HUES64 (cell line): ENCODE measurements around the gene NDUFAF4.

Source experiments
- H3K27ac ChIP-seq: 2 replicates; pipeline ENCODE4 v1.7.0; 2013; ENCODE audit warnings: low read depth, low read length, inconsistent platforms
- H3K27me3 ChIP-seq: 2 replicates; pipeline ENCODE4 v1.6.1; 2013; ENCODE audit warnings: mild to moderate bottlenecking, low read length; ENCODE audit not compliant: insufficient read depth
- H3K36me3 ChIP-seq: 2 replicates; pipeline ENCODE4 v1.6.1; 2013; ENCODE audit warnings: mild to moderate bottlenecking, low read length; ENCODE audit not compliant: insufficient read depth
- H3K4me1 ChIP-seq: 2 replicates; pipeline ENCODE4 v1.6.1; 2013; ENCODE audit warnings: mild to moderate bottlenecking, low read length, moderate library complexity; ENCODE audit not compliant: insufficient read depth
- H3K4me3 ChIP-seq: 2 replicates; pipeline ENCODE4 v1.5.1; 2013; ENCODE audit warnings: mild to moderate bottlenecking, low read length, moderate library complexity
- H3K9ac ChIP-seq: 2 replicates; pipeline ENCODE4 v1.6.1; 2013; ENCODE audit warnings: mild to moderate bottlenecking, low read depth, low read length
- H3K9me3 ChIP-seq: 2 replicates; pipeline ENCODE4 v1.6.1; 2013; ENCODE audit warnings: low read depth, low read length; ENCODE audit not compliant: insufficient read depth
- WGBS: fragments of 150-250, 120-280 bp; methylation state at CpG from one replicate; pipeline ENCODE4 v1.1.7; 2013; ENCODE audit warnings: missing lambda C conversion rate; 5-methylcytosine and 5-hydroxymethylcytosine counted together

Gene NDUFAF4

DNA sequence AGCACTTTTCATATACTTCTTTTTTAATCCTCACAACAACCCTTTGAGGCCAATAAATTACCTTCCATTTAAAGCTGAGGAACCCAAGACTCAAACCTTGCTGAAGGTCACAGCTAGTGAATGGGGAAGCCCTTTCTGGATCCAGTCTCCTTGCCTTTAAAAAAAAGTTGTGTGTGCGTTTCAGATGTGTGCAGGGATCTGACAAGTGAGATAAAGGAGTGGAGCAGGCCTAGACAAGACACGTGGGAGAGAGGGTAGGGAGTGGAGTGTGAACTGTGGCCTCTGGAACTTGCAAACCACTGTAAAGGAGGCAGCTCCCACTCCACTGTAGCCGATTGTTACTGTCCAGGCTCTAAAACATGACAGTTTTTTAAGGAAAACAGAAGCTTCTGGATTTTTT is 28.7 kb upstream of the NDUFAF4 start:
- WGBS, result 90% methylated on average over 3 of the region's 3 CpGs
- Histone ChIP-seq H3K9ac (no peak overlapping the region), H3K9me3 (no peaks in the 10 kb centered on the region), H3K27me3 (peaks cover 17% of the 10 kb centered on the region; the same call in 1 of the 2 replicates), H3K4me1 (0 out of 2 replicates have a peak, but pooled peaks cover 8% of the 10 kb centered on the region), H3K36me3 (no peaks in the 10 kb centered on the region), H3K27ac (no peak overlapping the region), H3K4me3 (no peak overlapping the region)

DNA sequence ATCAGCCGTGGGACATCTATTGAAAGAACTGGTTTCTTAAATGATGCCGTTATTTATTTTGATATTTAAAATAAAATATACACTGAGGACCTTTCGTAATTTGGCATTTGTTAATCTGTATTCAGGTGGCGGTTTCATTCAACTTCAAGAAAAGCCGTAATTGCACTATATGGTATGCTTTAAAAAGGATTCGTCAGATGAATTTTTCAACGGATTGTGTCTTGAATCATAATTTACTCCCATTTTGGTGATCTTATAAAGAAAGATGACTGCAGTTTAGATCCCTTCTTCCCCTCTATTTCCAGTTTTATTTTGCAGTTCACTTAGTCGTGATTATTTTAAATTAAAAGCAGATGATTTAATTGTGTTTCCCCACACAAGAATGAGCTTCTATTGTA is 27.6 kb upstream of the NDUFAF4 start:
- Histone ChIP-seq H3K4me1 (no peaks in the 10 kb centered on the region), H3K4me3 (peak overlapping the region; percentile 76), H3K27me3 (peaks cover 20% of the 10 kb centered on the region; the same call in 1 of the 2 replicates), H3K9me3 (no peaks in the 10 kb centered on the region), H3K27ac (no peak overlapping the region), H3K9ac (no peak overlapping the region), H3K36me3 (no peaks in the 10 kb centered on the region)
- 69% methylated on average over 8 of the region's 8 CpGs for WGBS

- 4% methylated on average over 33 of the region's 34 CpGs for WGBS
- H3K27me3 ChIP-seq, result peaks cover 21% of the 10 kb centered on the region; the same call in 1 of the 2 replicates
- no peaks in the 10 kb centered on the region for H3K9me3 ChIP-seq
- no peaks in the 10 kb centered on the region for H3K4me1 ChIP-seq
- peak overlapping the region; percentile 64 for H3K4me3 ChIP-seq
- H3K36me3 ChIP-seq, result no peaks in the 10 kb centered on the region
- peak overlapping the region; percentile 63; the same call in 1 of the 2 replicates for H3K27ac ChIP-seq
- peak overlapping the region; percentile 75 for H3K9ac ChIP-seq
Observed at GRCh38 chr6:96923871-96924493, 26.3 kb upstream of the NDUFAF4 start.

DNA sequence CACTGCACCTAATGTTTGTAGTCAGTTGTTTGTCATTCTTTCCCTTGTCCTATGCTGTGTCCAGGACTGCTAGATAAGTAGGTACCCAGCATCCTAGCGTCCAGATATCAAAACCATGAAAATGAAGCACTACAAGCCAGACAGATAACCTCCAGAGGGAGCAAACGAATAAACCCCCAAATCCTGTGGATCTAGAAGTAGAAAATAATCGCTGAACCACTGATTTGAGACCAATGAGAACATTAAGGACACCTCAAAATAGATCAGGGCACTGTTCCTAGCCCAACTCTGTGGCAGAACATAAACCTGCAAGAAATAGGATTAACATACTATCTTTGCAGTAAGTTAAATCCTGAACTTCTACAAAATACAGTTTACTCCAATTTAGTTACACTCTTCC is 25.7 kb upstream of the NDUFAF4 start:
- Histone ChIP-seq H3K9ac (peak overlapping the region; percentile 75; the same call in 1 of the 2 replicates), H3K4me3 (no peak overlapping the region), H3K27ac (no peak overlapping the region), H3K27me3 (peaks cover 21% of the 10 kb centered on the region; the same call in 1 of the 2 replicates), H3K36me3 (no peaks in the 10 kb centered on the region), H3K9me3 (no peaks in the 10 kb centered on the region), H3K4me1 (no peaks in the 10 kb centered on the region)
- WGBS, result 83% methylated on average over 3 of the region's 3 CpGs

DNA sequence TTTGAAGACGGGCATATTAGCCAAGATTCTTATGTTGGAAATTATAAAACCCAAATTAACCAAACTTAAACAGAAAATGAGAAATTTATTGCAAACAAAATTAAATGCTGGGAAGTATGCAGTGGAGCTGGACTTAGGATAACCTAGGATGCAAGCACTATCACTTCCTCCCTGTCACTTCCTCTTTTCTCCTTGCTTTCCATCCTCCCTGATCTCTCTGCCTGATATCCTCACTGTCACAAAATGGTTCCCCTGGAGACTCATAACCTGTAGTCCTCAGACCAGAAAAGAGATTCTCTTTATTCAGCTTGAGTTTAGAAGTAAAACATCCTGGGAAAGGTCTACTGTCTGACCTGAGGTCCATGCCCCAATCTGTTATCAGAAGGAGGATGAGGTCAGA is 19.4 kb upstream of the NDUFAF4 start:
- Histone ChIP-seq H3K27ac (no peak overlapping the region), H3K36me3 (no peaks in the 10 kb centered on the region), H3K9ac (no peak overlapping the region), H3K4me1 (no peaks in the 10 kb centered on the region), H3K4me3 (no peak overlapping the region), H3K9me3 (no peaks in the 10 kb centered on the region), H3K27me3 (peaks cover 4% of the 10 kb centered on the region; the same call in 1 of the 2 replicates)
- no CpG with 5 or more reads among the region's 1 CpG for WGBS

DNA sequence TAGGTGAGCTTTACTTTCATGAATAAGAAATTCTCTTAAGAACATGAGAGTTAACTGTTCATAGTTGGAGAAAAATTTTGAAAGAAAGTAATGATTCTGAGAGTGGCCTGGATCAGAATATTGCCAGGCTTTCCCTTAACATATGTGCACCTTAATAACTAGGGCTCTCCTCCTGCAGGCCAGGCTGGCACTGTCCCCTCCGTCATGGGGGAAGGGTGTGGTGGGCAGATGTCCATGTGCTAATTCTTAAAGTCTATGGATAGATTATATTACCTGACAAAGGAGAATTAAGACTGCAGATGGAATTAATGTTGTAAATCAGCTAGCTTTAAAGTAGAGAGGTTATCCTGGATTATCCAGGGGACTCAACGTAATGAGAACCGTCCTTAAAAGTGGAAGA is 15.9 kb upstream of the NDUFAF4 start:
- Histone ChIP-seq H3K4me1 (no peaks in the 10 kb centered on the region), H3K27me3 (no peaks in the 10 kb centered on the region)
- 98% methylated on average over 3 of the region's 3 CpGs for WGBS

DNA sequence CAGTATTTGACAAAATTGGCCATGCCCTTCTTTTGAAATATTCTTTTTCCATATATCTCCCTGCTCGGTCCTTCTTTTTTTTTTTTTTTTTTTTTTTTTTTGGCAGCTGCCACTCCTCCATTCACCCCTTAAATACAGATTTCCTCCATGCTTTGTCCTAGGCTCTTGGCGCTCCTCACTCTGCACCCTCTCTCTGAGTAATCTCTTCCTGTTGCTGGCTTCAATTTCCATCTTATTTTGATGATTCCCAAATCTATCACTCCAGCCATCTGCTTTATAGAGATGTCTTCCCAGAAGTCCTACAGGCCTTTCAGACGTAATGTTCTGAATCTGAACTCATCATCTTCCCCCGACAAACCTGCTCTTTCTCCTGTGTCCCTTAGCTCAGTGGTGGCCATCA is 14.1 kb upstream of the NDUFAF4 start:
- Histone ChIP-seq H3K36me3 (no peaks in the 10 kb centered on the region), H3K9ac (no peak overlapping the region), H3K4me3 (no peak overlapping the region), H3K27me3 (no peaks in the 10 kb centered on the region), H3K9me3 (no peaks in the 10 kb centered on the region), H3K4me1 (no peaks in the 10 kb centered on the region), H3K27ac (no peak overlapping the region)
- 89% methylated on average over 4 of the region's 4 CpGs for WGBS

More for the DNA sequence above, 15.9 kb upstream of the NDUFAF4 start:
- H3K4me3 ChIP-seq, result no peak overlapping the region
- H3K36me3 ChIP-seq, result no peaks in the 10 kb centered on the region
- no peak overlapping the region for H3K9ac ChIP-seq
- H3K27ac ChIP-seq, result no peak overlapping the region
- no peaks in the 10 kb centered on the region for H3K9me3 ChIP-seq

DNA sequence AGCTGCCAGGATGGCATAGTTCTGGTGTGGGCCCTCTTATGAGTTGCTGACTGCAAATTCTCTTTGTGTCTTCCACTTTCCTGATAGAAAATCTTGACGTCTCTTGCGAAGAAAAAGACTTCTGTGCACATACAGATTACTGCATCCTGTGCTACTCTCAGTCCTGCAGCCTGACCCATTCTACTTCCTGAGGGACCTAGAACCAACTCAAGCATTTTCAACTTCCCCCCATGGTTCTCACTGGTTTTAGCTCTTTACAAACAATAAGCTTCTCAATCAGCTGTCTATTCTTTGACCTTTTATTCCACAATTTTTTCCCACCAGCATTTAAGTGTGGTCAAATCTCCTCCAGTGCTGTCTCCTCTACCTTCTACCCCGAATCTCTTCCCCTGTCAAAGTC is 13.5 kb upstream of the NDUFAF4 start:
- Histone ChIP-seq H3K9ac (no peak overlapping the region), H3K27me3 (no peaks in the 10 kb centered on the region), H3K36me3 (no peaks in the 10 kb centered on the region), H3K4me1 (no peaks in the 10 kb centered on the region), H3K9me3 (no peaks in the 10 kb centered on the region), H3K27ac (no peak overlapping the region), H3K4me3 (no peak overlapping the region)
- 88% methylated on average over 3 of the region's 3 CpGs for WGBS

- Histone ChIP-seq H3K4me1 (no peaks in the 10 kb centered on the region), H3K9me3 (no peaks in the 10 kb centered on the region), H3K9ac (no peak overlapping the region), H3K36me3 (no peaks in the 10 kb centered on the region), H3K27me3 (no peaks in the 10 kb centered on the region), H3K27ac (no peak overlapping the region), H3K4me3 (no peak overlapping the region)
- 94% methylated on average over 2 of the region's 2 CpGs for WGBS
Observed at GRCh38 chr6:96909811-96910210, 12.1 kb upstream of the NDUFAF4 start.

- H3K9ac ChIP-seq, result no peak overlapping the region
- H3K9me3 ChIP-seq, result no peaks in the 10 kb centered on the region
- no peaks in the 10 kb centered on the region for H3K27me3 ChIP-seq
- H3K4me3 ChIP-seq, result no peak overlapping the region
- no peaks in the 10 kb centered on the region for H3K36me3 ChIP-seq
- no peaks in the 10 kb centered on the region for H3K4me1 ChIP-seq
- WGBS, result 100% methylated on average over 1 of the region's 2 CpGs
- no peak overlapping the region for H3K27ac ChIP-seq
Observed at GRCh38 chr6:96907498-96907897, 9.8 kb upstream of the NDUFAF4 start.

GRCh38 chr6:96900873-96901272 is 3.2 kb upstream of the NDUFAF4 start:
- 100% methylated on average over 1 of the region's 2 CpGs for WGBS
- Histone ChIP-seq H3K9ac (no peak overlapping the region), H3K4me1 (peaks cover 6% of the 10 kb centered on the region; the same call in 1 of the 2 replicates), H3K9me3 (no peaks in the 10 kb centered on the region), H3K27me3 (no peaks in the 10 kb centered on the region), H3K27ac (no peak overlapping the region), H3K36me3 (peaks cover 7% of the 10 kb centered on the region), H3K4me3 (no peak overlapping the region)
